Peyer's patch (tissue), 4 donors: Measurements from ENCODE around the gene TMEM25.

ENCODE experiments used
- CTCF ChIP-seq, 6 experiments: fragments of 450-650 bp in 4 of 6; fragments of 200-600 bp in 2 of 6; sonication (generic) in 1 of 6; IDR thresholded peaks; one replicate each; pipeline ENCODE4 v1.5.1; 2017 to 2019; ENCODE audit warnings: antibody characterized with exemption in 6 of 6, mild to moderate bottlenecking in 3 of 6, moderate library complexity in 1 of 6
- POLR2A ChIP-seq, 2 donors: fragments of 450-650 bp; IDR thresholded peaks; one replicate each; pipeline ENCODE4 v1.5.1; 2017; ENCODE audit warnings: antibody characterized with exemption in 2 of 2, mild to moderate bottlenecking in 2 of 2, moderate library complexity in 2 of 2

- TF ChIP-seq CTCF (IDR thresholded peaks at IDR 0.05) (no peak), POLR2A (IDR thresholded peaks at IDR 0.05) (no peak)
Observed at GRCh38 chr11:118547132-118547531, 16.1 kb downstream of the TMEM25 start.
